ENCODE results near the gene DCAF7.
A peak's percentile ranks its signal among the peaks of the same experiment; 100 is the strongest.

Gene DCAF7, protein sequence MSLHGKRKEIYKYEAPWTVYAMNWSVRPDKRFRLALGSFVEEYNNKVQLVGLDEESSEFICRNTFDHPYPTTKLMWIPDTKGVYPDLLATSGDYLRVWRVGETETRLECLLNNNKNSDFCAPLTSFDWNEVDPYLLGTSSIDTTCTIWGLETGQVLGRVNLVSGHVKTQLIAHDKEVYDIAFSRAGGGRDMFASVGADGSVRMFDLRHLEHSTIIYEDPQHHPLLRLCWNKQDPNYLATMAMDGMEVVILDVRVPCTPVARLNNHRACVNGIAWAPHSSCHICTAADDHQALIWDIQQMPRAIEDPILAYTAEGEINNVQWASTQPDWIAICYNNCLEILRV

GRCh38 chr17:63549946-63550816 is at the start of gene DCAF7:
Gene DCAF7, plus strand, starts transcription at chr17:63550477. Its CDS starts 201 bp downstream, at chr17:63550678.
- peak; percentile 95 to 100 for DNase-seq (ENCODE audit: low read depth in 1 of 2, low spot score in 1 of 2)

DNA sequence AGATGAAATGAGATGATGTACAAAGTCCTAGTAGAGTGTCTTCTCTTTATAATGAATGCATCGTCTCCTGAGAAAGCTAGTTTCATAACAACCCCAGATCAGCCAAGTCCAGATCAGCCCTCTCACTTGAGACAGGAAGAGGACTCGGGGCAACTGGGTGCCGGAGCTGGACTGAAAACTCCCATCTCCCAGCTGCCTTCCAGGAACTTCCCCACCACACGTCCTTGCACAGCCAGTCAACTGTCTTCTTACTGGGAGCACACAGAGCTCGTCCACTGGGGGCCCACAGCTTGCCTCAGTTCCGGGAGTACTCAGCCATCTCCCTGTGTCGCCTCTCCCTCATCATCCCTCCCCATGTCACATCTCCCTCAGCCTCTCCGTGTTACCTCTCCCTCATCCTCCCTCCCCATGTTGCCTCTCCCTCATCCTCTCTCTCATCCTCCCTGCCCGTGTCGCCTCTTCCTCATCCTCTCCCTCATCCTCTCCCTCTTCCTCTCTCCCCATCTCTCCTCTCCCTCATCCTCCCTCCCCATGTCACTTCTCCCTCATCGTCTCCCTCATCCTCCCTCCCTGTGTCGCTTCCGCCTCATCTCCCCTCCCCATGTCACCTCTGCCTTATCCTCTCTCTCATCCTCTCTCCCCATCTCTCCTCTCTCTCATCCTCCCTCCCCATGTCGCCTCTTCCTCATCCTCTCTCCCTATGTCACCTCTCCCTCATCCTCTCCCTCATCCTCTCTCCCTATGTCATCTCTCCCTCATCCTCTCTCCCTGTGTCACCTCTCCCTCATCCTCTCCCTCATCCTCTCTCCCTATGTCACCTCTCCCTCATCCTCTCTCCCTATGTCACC is 49.5 kb upstream of the DCAF7 start:
- DNase-seq (ENCODE audit: low read depth in 1 of 2, low spot score in 1 of 2) = no peak

GRCh38 chr17:63503341-63503705 is 47.0 kb upstream of the DCAF7 start:
- DNase-seq (ENCODE audit: low read depth in 1 of 2, low spot score in 1 of 2) = no peak

DNA sequence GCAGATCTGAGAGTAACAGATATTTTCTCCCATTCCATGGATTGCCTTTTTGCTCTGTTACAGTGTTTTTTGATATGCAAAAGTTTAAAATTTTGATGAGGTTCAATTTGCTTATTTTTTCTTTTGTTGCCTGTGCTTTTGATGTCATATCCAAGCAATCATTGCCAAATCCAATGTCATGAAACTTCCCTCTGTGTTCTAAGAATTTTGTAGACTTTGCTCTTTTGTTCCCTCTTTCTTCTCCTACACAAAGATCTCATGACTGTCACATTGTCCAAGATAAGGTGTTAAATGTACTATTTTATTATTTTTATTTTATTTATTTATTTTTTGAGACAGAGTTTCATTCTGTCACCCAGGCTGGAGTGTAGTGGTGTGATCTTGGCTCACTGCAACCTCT is 46.0 kb upstream of the DCAF7 start:
- DNase-seq (ENCODE audit: low read depth in 1 of 2, low spot score in 1 of 2) = no peak

- no peak for DNase-seq (ENCODE audit: low read depth in 1 of 2, low spot score in 1 of 2)
Observed at GRCh38 chr17:63505341-63505740, 44.9 kb upstream of the DCAF7 start.

GRCh38 chr17:63506627-63507026 is 43.6 kb upstream of the DCAF7 start:
- DNase-seq (ENCODE audit: low read depth in 1 of 2, low spot score in 1 of 2) = no peak

DNA sequence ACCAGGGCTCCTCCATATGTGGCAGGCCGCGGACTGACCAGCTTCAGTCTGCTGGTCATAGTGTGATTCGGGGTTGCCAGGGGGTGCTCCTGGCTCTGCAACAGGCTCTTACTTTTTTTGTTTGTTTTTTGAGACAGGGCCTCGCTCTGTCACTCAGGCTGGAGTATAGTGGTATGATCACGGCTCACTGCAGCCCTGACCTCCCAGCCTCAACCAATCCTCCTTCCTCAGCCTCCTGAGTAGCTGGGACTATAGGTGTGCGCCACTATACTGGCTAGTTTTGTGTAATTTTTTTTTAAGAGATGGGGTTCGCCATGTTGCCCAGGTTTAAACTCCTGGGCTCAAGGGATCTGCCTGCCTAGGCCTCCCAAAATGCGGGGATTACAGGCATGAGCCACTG is 38.9 kb upstream of the DCAF7 start:
- no peak for DNase-seq (ENCODE audit: low read depth in 1 of 2, low spot score in 1 of 2)

DNA sequence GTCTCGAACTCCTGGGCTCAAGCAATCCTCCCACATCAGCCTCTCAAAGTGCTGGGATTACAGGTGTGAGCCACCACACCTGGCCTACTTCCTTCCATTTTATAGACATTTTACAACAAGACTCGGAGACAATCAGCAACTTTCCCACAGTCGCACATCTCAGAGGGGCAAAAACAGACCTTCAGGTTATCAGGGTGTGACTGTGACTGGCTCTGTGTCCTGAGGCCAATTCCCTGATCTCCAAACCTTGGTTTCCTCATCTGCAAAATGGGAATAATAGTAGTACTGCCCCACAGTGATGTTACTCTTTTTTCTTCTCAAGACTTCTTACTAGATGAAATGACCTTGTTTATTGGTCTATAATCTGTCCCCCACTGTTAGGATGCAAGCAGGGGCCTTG is 37.9 kb upstream of the DCAF7 start:
- DNase-seq (ENCODE audit: low read depth in 1 of 2, low spot score in 1 of 2) = no peak

DNA sequence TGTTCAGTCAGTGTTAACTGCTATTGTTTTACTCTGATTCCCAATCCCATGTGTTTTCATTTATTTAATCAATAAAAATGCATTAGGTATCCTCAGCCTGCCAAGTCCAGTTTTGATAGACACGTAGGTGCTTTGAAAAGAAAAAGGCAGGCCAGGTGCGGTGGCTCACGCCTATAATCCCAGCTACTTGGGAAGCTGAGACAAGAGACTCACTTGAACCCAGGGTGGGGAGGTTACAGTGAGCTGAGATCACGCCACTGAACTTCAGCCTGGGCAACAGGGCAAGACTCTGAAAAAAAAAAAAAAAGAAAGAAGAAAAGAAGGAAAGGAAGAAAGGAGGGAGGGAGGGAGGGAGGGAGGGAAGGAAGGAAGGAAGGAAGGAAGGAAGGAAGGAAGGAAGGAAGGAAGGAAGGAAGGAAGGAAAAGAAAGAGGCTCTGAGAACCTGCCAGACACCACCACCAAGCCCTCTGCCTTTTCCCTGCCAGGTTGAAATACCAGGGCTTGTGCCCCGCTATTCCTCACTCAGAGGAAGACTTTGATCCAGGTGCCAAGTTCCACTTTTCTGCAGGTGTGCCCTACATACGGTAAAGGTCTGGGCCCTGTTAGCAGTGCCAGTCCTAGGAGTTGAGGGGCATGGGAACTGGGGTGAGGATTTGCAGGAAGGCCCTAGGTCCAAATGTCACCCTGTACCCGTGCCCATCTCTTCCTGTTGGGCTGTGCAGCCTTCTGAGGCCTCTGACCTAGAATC is 37.2 kb upstream of the DCAF7 start:
- no peak for DNase-seq (ENCODE audit: low read depth in 1 of 2, low spot score in 1 of 2)

- DNase-seq (ENCODE audit: low read depth in 1 of 2, low spot score in 1 of 2) = no peak
Observed at GRCh38 chr17:63514477-63514876, 35.8 kb upstream of the DCAF7 start.

DNA sequence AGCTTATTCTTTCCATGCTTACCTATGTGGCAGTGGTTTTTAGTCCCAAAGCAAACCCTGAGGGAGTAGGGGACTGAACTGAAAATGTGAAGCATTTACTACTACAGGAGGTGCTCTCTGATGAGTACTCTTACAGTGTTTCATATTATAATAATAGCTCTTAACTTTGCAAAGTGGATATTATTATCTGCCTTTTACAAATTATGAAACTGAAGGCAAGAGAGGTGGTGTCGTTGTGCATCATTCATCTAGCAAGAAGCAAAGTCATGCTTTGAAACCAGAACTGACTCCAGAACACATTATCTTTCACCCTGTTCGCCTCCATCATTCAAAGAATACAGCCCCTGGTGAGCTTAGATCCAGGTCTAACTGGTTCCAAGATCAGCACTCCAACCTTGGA is 35.3 kb upstream of the DCAF7 start:
- no peak for DNase-seq (ENCODE audit: low read depth in 1 of 2, low spot score in 1 of 2)

GRCh38 chr17:63515426-63515825 is 34.9 kb upstream of the DCAF7 start:
- DNase-seq (ENCODE audit: low read depth in 1 of 2, low spot score in 1 of 2) = no peak

DNA sequence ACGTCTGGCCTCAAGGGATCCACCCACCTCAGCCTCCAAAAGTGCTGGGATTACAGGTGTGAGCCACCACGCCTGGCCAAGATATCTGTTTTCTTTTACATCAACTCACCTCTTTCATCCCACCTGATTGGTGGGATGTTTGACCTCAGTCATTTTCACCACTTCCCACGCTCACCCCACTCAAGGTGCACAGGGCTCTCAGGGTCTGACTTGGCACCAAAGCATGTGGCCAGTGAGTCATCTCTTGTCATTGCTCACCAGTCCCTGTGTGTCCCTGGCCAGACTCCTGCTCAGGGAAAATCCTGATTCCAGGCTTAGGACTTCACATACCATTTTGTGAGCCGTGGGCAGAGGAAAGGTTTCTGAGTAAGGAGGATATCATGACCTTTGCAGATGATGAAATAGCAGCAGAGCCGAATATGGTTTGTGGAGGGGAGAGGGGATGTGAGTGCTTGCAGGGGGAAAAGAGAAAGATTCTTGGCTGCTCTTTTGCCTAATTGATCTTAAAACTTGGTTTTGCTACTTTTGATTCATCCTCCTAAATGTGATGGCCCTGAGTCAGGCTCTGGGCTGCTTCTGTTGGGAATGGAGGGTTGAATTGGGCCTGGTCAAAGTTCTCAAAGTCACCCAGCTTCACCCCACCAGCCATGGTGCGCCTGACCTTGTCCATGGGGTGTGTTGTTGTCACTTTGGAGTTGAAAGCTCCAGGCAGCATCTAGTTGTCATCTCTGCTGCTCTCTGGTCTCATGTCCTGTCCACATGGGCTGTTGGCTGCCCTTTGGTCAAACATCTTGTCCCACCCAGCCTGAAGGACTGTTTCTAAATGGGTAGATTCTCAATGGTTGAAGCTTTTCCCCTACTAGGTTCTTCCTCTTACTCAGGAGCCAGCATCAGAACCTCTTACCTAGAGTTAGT is 33.1 kb upstream of the DCAF7 start:
- DNase-seq (ENCODE audit: low read depth in 1 of 2, low spot score in 1 of 2) = no peak

DNA sequence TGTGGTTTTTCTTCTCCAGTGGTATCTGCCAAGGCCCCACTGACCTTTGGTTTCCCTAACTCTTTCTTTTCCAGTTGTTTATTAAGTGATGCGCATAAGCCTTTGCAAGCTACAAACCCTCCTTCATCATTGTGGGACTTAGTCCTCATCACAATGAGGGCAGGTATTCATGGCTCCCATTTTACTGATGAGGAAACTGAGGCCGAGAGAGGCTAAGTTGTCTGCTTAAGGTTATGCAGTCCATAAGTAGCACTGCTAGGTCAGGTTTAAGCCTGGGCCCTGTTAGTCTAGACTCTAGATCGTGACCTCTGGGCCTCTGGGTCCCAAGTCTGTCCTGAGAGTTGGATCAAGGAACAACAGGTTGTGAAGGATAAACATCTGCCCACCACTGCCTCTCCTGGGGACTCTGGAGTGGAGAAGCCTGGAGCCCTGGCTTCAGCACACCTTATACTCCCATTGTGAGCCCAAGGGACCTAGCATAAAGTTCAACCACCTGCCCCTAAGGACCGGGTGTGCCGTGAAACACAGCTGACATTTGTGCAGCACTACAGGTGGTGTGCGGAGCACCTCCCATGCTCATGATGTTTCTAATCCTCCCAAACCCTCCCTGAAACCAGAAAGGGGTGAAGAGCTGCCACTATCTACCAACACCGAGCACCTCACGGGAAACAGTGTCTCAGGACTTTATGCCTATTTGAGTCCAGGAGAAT is 32.3 kb upstream of the DCAF7 start:
- DNase-seq (ENCODE audit: low read depth in 1 of 2, low spot score in 1 of 2) = no peak

GRCh38 chr17:63519116-63519881 is 31.0 kb upstream of the DCAF7 start:
- DNase-seq (ENCODE audit: low read depth in 1 of 2, low spot score in 1 of 2) = no peak

DNA sequence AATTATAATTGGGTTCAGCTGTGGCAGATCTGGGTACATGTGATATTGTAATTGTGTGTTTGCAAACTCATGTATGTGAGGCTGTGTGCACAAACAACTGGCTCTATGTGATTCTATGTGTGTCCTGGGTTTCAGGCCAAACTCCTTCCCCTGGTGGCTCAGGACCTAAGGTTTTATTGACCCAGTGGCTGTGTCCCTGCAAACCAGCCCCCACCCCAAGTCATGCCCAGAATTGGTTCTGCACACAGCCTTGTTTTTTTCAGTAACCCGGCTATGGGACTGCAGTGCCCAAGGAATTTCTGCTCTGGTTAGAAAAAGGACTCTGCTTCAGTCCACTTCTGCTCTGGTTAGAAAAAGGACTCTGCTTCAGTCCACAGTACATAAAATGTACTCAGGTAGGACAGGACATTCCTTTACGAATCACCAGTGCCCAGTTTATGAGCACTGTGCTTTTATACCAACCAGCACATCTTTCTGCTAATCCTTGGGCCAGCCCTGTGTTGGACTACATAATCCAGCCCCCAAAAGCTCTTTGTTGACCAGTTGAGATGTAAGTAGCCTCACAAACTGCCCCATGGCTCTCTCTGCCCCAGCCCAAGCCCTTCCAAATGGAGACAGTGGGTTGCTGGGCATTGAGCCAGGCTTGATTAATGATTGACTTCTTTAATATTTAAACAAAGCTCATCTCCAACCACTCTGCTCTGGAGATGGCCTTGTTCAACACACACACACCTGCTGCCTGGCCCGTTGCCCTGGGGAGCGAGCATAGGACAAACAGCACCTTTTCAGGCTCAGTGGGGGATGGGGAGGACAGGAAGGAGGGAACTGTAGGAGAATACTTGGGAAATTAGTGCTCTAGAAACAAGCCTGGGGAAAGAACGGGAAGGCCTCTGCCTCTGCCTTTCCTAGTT is 30.1 kb upstream of the DCAF7 start:
- no peak for DNase-seq (ENCODE audit: low read depth in 1 of 2, low spot score in 1 of 2)

DNA sequence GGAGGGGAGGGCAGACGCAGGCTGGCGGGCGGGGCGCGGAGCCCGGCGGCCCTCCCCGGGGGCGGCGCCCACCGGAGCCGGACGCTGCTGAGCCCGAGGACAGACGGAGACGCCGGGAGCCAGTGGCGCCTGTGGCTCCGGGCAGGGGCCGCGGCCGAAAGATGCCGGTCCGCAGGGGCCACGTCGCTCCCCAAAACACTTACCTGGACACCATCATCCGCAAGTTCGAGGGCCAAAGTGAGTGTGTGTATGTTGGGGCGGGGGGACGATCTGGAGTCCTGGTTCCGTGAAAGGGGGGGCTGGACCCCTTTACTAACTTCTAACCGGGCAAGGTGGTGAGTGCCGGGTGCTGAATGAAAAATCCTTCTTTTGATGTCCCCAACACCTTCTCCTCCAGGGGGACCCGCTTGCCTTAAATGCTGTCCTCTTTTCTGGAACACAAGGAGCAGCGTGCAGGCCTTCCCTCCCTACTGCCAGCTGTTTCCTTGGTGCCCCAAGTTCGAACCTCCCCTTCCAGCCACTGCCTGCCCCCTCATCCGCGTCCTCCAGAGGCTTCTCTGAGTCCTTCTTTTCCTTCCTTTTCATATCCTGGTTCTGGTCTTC is 26.9 kb upstream of the DCAF7 start, which contains the start of gene KCNH6:
KCNH6 (plus strand) TSS at position 106 of the 603 bp plus-strand sequence; CDS start at position 162, 56 bp downstream.
- no peak for DNase-seq (ENCODE audit: low read depth in 1 of 2, low spot score in 1 of 2)

Measured in activated CD4-positive, alpha-beta T cell treated with anti-CD3 and anti-CD28 coated beads, Interleukin-2, amount 50 U/mL, for 24 hours (primary cell).